Measurements from ENCODE around the gene LY6G5C.

The LY6G5C gene

DNA sequence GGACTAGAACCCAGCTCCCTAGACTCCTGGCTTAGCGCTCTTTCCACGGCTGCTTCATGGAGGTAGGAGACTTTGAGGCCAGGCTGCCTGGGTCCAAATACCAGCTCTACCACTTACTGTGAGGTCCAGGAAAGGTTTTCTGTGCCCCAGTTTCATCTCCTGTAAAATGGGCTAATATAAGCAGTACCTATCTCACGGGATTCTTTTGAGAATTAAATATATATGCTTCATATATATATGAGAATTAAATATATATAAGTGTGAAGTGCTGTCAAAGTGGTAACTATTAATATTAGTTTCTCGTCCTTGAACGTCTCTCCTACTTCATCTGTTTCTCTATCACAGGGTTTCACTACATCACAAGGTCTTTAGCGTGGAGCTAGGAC lies 10.2 kb upstream of the LY6G5C start:
- Histone ChIP-seq H3K4me1 (ENCODE audit: control insufficient read depth in 1 of 2, insufficient read depth in 2 of 2, low read length in 2 of 2) (peaks cover 16 to 19% of the 10 kb centered on the region in 2 donors), H3K4me3 (ENCODE audit: low read depth in 1 of 2, low read length in 2 of 2) (peak overlapping the region in 1 of 2 donors; percentile 8), H3K36me3 (ENCODE audit: control insufficient read depth in 1 of 2, insufficient read depth in 2 of 2, low read length in 2 of 2) (peaks cover 64 to 86% of the 10 kb centered on the region in 2 donors), H3K27me3 (ENCODE audit: control insufficient read depth in 1 of 2, insufficient read depth in 2 of 2, low read length in 2 of 2) (no peaks in the 10 kb centered on the region), H3K9ac (ENCODE audit: low read depth in 1 of 2, low read length in 2 of 2) (peak overlapping the region in 1 of 2 donors; percentile 28), H3K9me3 (ENCODE audit: control insufficient read depth in 1 of 2, low read length in 2 of 2) (no peaks in the 10 kb centered on the region), H3K27ac (ENCODE audit: low read depth, low read length) (peak overlapping the region; percentile 58)

DNA sequence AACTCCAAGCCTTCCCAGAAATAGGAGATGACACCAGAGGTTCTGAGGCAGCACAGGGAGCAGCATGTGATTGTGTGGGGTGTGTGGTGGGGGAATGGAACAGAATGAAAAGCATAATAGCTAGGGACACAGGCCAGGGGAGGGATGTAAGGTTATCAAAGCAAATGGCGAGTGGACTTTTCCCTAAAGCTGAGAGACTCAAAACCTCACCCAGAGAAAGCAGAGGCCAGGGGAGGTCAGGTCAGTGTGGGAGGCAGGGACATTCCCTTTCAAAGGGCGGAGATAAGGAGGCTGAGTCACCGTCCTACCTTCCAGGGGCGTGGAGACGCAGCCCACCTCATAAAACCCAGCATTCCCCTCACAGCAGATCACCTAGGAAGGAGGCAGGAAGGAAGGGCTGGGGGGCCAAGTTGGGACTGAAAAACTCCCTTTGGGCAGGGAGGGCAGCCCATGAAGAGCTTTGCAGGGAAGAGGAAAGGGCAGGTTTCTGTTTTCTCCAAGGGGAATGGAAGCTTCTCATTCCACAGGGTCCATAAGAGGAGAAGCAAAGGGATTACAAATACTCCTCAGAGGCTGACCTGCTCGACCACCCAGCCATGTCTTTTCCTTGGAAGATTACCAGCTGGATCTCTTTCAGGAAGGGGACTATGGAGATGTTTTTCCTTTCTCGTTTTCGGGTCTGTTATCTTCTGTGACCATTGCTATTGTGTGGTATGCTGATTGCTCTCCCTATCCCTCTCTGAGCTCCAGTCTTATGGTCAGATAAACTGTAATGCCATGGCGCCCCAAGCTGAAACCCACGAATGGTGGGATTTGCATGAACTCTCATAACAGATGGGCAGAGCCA lies 9.6 kb upstream of the LY6G5C start:
- H3K4me1 ChIP-seq (ENCODE audit: control insufficient read depth in 1 of 2, insufficient read depth in 2 of 2, low read length in 2 of 2) = peaks cover 16 to 19% of the 10 kb centered on the region in 2 donors
- no peaks in the 10 kb centered on the region for H3K9me3 ChIP-seq (ENCODE audit: control insufficient read depth in 1 of 2, low read length in 2 of 2)
- peak overlapping the region in 1 of 2 donors; percentile 8 for H3K4me3 ChIP-seq (ENCODE audit: low read depth in 1 of 2, low read length in 2 of 2)
- peak overlapping the region; percentile 58 for H3K27ac ChIP-seq (ENCODE audit: low read depth, low read length)
- H3K36me3 ChIP-seq (ENCODE audit: control insufficient read depth in 1 of 2, insufficient read depth in 2 of 2, low read length in 2 of 2) = peaks cover 65 to 87% of the 10 kb centered on the region in 2 donors
- H3K9ac ChIP-seq (ENCODE audit: low read depth in 1 of 2, low read length in 2 of 2) = peak overlapping the region in 1 of 2 donors; percentile 28
- H3K27me3 ChIP-seq (ENCODE audit: control insufficient read depth in 1 of 2, insufficient read depth in 2 of 2, low read length in 2 of 2) = no peaks in the 10 kb centered on the region

DNA sequence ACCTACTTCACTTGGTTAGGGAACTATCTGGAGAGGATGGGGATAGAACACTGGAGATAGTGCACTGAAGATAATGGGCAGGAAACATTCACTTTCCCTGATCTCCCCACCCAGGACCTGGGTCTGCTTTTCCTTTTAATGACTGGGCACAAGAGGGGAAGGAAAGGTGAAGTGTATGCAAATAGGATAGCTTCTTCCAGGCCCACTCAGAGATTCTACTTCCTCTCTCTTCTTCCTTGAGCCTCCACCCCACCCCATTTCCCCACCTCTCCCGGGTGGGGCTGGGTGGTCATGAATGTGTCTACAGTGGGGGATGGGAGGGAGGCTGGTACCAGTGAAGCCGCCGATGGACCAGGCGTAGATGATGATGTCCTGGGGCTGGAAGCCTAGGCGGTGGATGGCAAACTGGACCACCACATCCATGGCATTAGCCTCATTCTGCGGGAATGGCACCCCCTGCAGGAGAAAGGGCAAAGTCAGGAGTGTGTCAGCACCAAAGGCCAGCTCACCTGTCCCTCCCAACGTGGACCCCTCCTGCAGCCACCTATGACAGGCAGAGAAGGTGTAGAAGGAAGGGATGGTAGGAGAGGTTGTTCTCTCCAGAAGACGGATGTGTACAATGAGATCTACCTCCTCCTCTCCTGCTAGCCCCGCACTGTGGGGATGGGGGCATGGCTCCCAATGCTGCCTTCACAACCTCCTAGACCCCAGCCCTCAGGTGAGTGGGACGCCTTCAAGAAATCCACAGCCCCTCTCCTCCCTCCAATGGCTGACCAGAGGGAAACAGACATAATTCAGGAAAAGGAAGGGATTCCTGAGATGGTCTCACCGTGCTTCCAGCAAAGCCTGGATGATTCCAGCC lies 8.6 kb upstream of the LY6G5C start:
- Histone ChIP-seq H3K4me3 (ENCODE audit: low read depth in 1 of 2, low read length in 2 of 2) (peak overlapping the region in 1 of 2 donors; percentile 8), H3K27ac (ENCODE audit: low read depth, low read length) (peak overlapping the region; percentile 33), H3K4me1 (ENCODE audit: control insufficient read depth in 1 of 2, insufficient read depth in 2 of 2, low read length in 2 of 2) (peaks cover 16 to 19% of the 10 kb centered on the region in 2 donors), H3K9ac (ENCODE audit: low read depth in 1 of 2, low read length in 2 of 2) (peak overlapping the region in 1 of 2 donors; percentile 5), H3K27me3 (ENCODE audit: control insufficient read depth in 1 of 2, insufficient read depth in 2 of 2, low read length in 2 of 2) (no peaks in the 10 kb centered on the region), H3K36me3 (ENCODE audit: control insufficient read depth in 1 of 2, insufficient read depth in 2 of 2, low read length in 2 of 2) (peaks cover 60 to 81% of the 10 kb centered on the region in 2 donors), H3K9me3 (ENCODE audit: control insufficient read depth in 1 of 2, low read length in 2 of 2) (no peaks in the 10 kb centered on the region)

DNA sequence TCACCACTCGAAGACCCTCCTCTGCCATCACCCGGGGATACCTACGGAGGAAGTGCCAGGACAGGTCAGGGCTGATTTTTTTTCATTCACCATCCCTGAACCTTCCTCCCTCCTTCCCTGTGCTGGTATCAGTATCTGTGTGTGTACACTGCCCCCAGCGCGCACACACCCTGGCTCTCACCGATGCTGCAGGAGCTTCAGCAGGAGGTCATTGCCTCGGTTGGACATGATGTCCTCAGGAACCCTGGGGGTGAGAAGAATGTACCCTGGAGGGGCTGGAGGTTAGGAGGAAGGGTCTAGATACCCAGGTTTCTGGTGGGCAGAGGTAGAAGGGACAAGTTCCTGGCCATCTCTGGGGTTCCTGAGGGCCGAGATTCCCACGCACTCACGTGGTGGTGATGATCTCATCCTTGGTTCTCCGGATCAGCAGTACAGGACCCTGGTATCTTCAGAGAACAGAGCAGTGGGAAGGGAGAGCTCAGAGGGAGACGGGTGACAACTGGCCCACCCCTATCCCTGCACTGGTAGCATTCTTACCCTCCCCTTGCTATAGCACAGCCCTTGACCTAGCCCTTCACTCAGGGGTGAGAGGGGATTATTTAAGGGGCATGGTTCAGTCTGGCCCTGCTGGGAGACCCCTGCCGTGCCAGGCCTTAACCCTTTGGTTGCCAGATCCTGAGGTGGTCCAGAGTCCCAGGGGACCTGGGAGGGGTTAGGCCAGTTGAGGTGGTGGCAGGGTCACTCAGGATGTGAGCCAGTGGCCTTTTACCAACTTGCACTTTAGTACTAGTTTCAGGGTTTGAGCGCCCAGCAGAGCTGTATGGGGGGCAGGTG lies 7.2 kb upstream of the LY6G5C start:
- no peak overlapping the region for H3K4me3 ChIP-seq (ENCODE audit: low read depth in 1 of 2, low read length in 2 of 2)
- H3K27ac ChIP-seq (ENCODE audit: low read depth, low read length) = no peak overlapping the region
- no peak overlapping the region for H3K9ac ChIP-seq (ENCODE audit: low read depth in 1 of 2, low read length in 2 of 2)
- H3K4me1 ChIP-seq (ENCODE audit: control insufficient read depth in 1 of 2, insufficient read depth in 2 of 2, low read length in 2 of 2) = peaks cover 16 to 26% of the 10 kb centered on the region in 2 donors
- no peaks in the 10 kb centered on the region for H3K9me3 ChIP-seq (ENCODE audit: control insufficient read depth in 1 of 2, low read length in 2 of 2)
- H3K36me3 ChIP-seq (ENCODE audit: control insufficient read depth in 1 of 2, insufficient read depth in 2 of 2, low read length in 2 of 2) = peaks cover 52 to 68% of the 10 kb centered on the region in 2 donors
- H3K27me3 ChIP-seq (ENCODE audit: control insufficient read depth in 1 of 2, insufficient read depth in 2 of 2, low read length in 2 of 2) = no peaks in the 10 kb centered on the region

DNA sequence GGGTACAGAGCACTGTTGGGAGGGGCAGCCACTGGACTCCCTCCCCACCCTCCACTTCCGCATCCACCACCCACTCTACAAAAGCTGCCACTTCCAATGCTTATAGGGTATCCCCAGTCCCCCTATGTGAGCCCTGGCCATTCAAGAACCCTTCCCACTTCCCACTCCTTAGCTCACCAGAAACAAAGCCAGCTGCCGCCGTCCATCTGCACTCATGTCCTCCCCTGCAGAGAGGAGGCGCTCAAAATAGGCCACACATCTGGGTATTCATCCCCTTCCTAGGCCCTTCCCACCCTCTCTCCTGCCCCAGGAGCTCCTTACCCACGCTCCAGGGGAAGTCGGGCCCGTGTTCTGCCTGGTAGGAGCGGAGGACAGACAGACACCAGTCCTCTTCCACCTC lies 6.5 kb upstream of the LY6G5C start:
- H3K36me3 ChIP-seq (ENCODE audit: control insufficient read depth in 1 of 2, insufficient read depth in 2 of 2, low read length in 2 of 2) = peaks cover 46 to 62% of the 10 kb centered on the region in 2 donors
- peaks cover 16 to 26% of the 10 kb centered on the region in 2 donors for H3K4me1 ChIP-seq (ENCODE audit: control insufficient read depth in 1 of 2, insufficient read depth in 2 of 2, low read length in 2 of 2)
- no peaks in the 10 kb centered on the region for H3K9me3 ChIP-seq (ENCODE audit: control insufficient read depth in 1 of 2, low read length in 2 of 2)
- no peaks in the 10 kb centered on the region for H3K27me3 ChIP-seq (ENCODE audit: control insufficient read depth in 1 of 2, insufficient read depth in 2 of 2, low read length in 2 of 2)
- no peak overlapping the region for H3K4me3 ChIP-seq (ENCODE audit: low read depth in 1 of 2, low read length in 2 of 2)
- H3K9ac ChIP-seq (ENCODE audit: low read depth in 1 of 2, low read length in 2 of 2) = no peak overlapping the region
- H3K27ac ChIP-seq (ENCODE audit: low read depth, low read length) = no peak overlapping the region

DNA sequence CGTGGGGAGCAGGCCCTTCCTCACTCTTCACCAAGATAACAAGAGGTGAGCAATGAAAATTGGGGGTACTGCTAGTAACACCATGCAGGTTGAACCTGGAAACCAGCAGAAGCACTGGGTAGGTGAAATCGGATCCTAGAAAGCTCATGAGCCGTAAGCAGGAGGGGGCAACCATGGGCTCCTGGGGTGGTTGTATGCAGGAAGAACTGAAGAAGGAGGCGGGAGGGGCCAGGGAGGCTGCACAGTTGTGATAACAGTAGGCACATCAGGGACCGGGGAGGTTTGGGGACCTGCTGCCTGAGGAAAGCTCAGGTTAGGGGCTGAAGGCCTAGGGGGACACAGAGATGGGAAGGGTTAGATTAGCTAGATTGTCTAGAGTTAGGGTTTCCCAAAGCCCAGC lies 5.6 kb upstream of the LY6G5C start:
- Histone ChIP-seq H3K36me3 (ENCODE audit: control insufficient read depth in 1 of 2, insufficient read depth in 2 of 2, low read length in 2 of 2) (peaks cover 41 to 54% of the 10 kb centered on the region in 2 donors), H3K4me1 (ENCODE audit: control insufficient read depth in 1 of 2, insufficient read depth in 2 of 2, low read length in 2 of 2) (peaks cover 20 to 27% of the 10 kb centered on the region in 2 donors), H3K9me3 (ENCODE audit: control insufficient read depth in 1 of 2, low read length in 2 of 2) (no peaks in the 10 kb centered on the region), H3K4me3 (ENCODE audit: low read depth in 1 of 2, low read length in 2 of 2) (no peak overlapping the region), H3K9ac (ENCODE audit: low read depth in 1 of 2, low read length in 2 of 2) (no peak overlapping the region), H3K27me3 (ENCODE audit: control insufficient read depth in 1 of 2, insufficient read depth in 2 of 2, low read length in 2 of 2) (no peaks in the 10 kb centered on the region), H3K27ac (ENCODE audit: low read depth, low read length) (no peak overlapping the region)

DNA sequence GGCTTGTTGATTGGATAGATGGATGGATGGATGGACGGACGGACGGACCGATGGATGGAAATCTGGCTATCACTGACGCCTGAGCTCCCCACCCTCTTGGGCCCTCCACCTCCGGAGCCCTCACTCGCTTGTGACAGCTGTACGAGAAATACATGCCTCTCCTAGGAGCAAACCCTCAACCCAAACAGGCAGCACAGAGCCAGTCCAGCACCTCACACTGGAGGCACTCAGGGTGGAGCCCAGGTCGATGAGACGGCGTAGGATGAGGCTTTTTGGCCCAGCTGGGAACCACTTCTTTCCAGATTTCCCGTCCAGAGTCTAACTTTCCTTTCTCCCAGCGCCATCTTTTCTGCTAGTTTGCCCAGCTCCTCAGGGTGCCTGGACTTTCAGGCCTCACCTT lies 2.7 kb upstream of the LY6G5C start:
- H3K9ac ChIP-seq (ENCODE audit: low read depth in 1 of 2, low read length in 2 of 2) = peak overlapping the region; percentile 8 to 48
- H3K4me1 ChIP-seq (ENCODE audit: control insufficient read depth in 1 of 2, insufficient read depth in 2 of 2, low read length in 2 of 2) = peaks cover 11 to 16% of the 10 kb centered on the region in 2 donors
- H3K27me3 ChIP-seq (ENCODE audit: control insufficient read depth in 1 of 2, insufficient read depth in 2 of 2, low read length in 2 of 2) = no peaks in the 10 kb centered on the region
- H3K36me3 ChIP-seq (ENCODE audit: control insufficient read depth in 1 of 2, insufficient read depth in 2 of 2, low read length in 2 of 2) = peaks cover 22 to 34% of the 10 kb centered on the region in 2 donors
- peak overlapping the region; percentile 47 to 59 for H3K4me3 ChIP-seq (ENCODE audit: low read depth in 1 of 2, low read length in 2 of 2)
- H3K27ac ChIP-seq (ENCODE audit: low read depth, low read length) = peak overlapping the region; percentile 65
- H3K9me3 ChIP-seq (ENCODE audit: control insufficient read depth in 1 of 2, low read length in 2 of 2) = no peaks in the 10 kb centered on the region

DNA sequence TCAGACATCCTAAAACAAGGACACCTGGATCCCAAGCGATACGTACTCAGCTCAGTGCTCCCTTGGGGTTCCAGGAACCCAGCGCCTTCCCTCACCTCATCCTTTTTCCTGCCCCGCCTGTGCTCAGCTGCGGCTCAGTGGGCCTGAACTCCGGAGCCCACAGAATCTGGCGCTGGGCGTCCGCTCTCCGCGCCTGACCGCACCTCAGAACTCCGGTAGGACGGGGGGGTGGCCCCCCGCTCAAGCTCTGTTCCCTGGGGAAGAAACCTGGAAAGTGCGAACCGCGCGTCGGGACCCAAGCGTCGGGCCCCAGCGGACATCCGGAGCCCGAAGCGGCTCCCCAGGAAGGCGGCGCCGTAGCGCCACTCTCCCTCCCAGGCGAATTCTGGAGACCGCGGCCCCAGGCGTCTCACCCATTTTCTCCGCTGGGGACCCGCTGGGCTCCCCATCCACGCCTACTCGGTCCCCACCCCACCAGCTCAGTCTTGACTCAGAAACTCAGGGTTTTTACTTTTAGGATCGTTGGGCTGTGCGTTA lies 336 bp upstream of the LY6G5C start:
- Histone ChIP-seq H3K4me3 (ENCODE audit: low read depth in 1 of 2, low read length in 2 of 2) (peak overlapping the region; percentile 66 to 75), H3K36me3 (ENCODE audit: control insufficient read depth in 1 of 2, insufficient read depth in 2 of 2, low read length in 2 of 2) (peaks cover 5 to 10% of the 10 kb centered on the region in 2 donors), H3K27ac (ENCODE audit: low read depth, low read length) (peak overlapping the region; percentile 63), H3K9ac (ENCODE audit: low read depth in 1 of 2, low read length in 2 of 2) (peak overlapping the region; percentile 62 to 89), H3K9me3 (ENCODE audit: control insufficient read depth in 1 of 2, low read length in 2 of 2) (no peaks in the 10 kb centered on the region), H3K27me3 (ENCODE audit: control insufficient read depth in 1 of 2, insufficient read depth in 2 of 2, low read length in 2 of 2) (no peaks in the 10 kb centered on the region), H3K4me1 (ENCODE audit: control insufficient read depth in 1 of 2, insufficient read depth in 2 of 2, low read length in 2 of 2) (peaks cover 11 to 16% of the 10 kb centered on the region in 2 donors)

DNA sequence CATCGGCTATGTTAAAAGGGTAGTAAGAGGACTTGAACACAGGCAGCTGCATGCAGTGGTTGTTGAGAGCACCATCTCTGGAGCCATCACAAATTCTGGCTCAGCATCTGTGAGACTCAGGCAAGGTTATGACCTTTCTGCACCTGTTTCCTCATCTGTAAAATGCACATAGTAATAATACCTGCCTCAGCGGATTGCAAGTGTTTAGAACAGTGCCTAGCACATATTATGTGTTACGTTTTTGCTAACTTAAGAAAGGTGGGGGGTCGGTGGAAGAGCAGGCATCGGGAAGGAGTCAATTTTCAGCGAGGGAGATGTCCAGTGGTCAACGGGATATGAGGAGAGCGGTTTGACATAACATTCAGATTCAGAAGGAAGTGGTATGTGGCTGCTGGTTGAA lies 2.9 kb downstream of the LY6G5C start:
- H3K9me3 ChIP-seq (ENCODE audit: control insufficient read depth in 1 of 2, low read length in 2 of 2) = no peaks in the 10 kb centered on the region
- peaks cover 3 to 11% of the 10 kb centered on the region in 2 donors for H3K36me3 ChIP-seq (ENCODE audit: control insufficient read depth in 1 of 2, insufficient read depth in 2 of 2, low read length in 2 of 2)
- H3K4me1 ChIP-seq (ENCODE audit: control insufficient read depth in 1 of 2, insufficient read depth in 2 of 2, low read length in 2 of 2) = peaks cover 10 to 11% of the 10 kb centered on the region in 2 donors
- no peak overlapping the region for H3K9ac ChIP-seq (ENCODE audit: low read depth in 1 of 2, low read length in 2 of 2)
- H3K27me3 ChIP-seq (ENCODE audit: control insufficient read depth in 1 of 2, insufficient read depth in 2 of 2, low read length in 2 of 2) = no peaks in the 10 kb centered on the region
- no peak overlapping the region for H3K27ac ChIP-seq (ENCODE audit: low read depth, low read length)
- H3K4me3 ChIP-seq (ENCODE audit: low read depth in 1 of 2, low read length in 2 of 2) = no peak overlapping the region

Data from duodenal mucosa (tissue), 2 donors.